H1 (cell line): Measurements from ENCODE around the gene CDK15. TPM values are rescaled to one million over a fixed set of nuclear protein-coding genes. Genes with fewer than 3 reads are reported as not detected.

Experiments used
- ASH2L ChIP-seq: fragments of 200-600, 300-600 bp; sonication (generic); IDR thresholded peaks from one replicate; pipeline ENCODE4 v1.7.1; 2017; ENCODE audit warnings: low read length
- CHD7 ChIP-seq: fragments of 300-600 bp; sonication (generic); IDR thresholded peaks from 2 replicates; pipeline ENCODE4 v1.7.1; 2012; ENCODE audit warnings: low read length, moderate library complexity, mild to moderate bottlenecking, inconsistent platforms; ENCODE audit not compliant: insufficient replicate concordance
- TBP ChIP-seq: IDR thresholded peaks from 2 replicates; pipeline ENCODE4 v1.6.1; 2011; ENCODE audit warnings: low read depth, low read length, improper control_type of control experiment
- USF2 ChIP-seq: IDR thresholded peaks from 2 replicates; pipeline ENCODE4 v1.6.1; 2011; ENCODE audit warnings: low read length, improper control_type of control experiment
- polyA plus RNA-seq, 7 experiments: library from polyadenylated mRNA; depleted of rRNA in 3 of 7; stranded (reverse) in 5 of 7; unstranded in 2 of 7; fragments of >200 nt in 5 of 7; fragments of 200-250 nt in 2 of 7; gene quantifications; 1 replicate in 5 of 7; 2 replicates in 1 of 7; 4 replicates in 1 of 7; pipeline versions ENCODE4 v1.2.1 to v1.2.3, GENCODE V29; 2011 to 2013; ENCODE audit warnings: missing spikeins in 2 of 7, mixed read lengths in 2 of 7
- total RNA-seq: library from RNA; stranded (reverse); fragmentation: NEBNext Ultra II Directional; extraction: Animal tissue kit (Norgen Biotek cat#: 25700); gene quantifications from 2 replicates; pipeline ENCODE4 v1.2.1, GENCODE V29; 2021

Gene CDK15
- total and polyA plus RNA-seq, 2 of the 8 experiments (the other 6 are each of a cell fraction or from before 2014, with no cell fraction given), result 0.03 TPM; not detected in 1

GRCh38 chr2:201790989-201791388 lies 15.3 kb upstream of the CDK15 start (continued):
- TF ChIP-seq CHD7 (no peak), ASH2L (no peak), TBP (no peak), USF2 (no peak)
